Mesothelial cell of epicardium (in vitro differentiated cells): Measurements from ENCODE around the gene MYO1D. TPM values are rescaled to one million over a fixed set of nuclear protein-coding genes. Genes with fewer than 3 reads are reported as not detected.

ENCODE experiments used
- DNase-seq, 2 experiments: peaks; one replicate each; pipeline ENCODE4 v3.0.0; 2021; ENCODE audit warnings: low spot score in 2 of 2; ENCODE audit not compliant: unreplicated experiment in 2 of 2
- H3K27ac Mint-ChIP-seq: 2 replicates; pipeline ENCODE4 v1.8.0; 2021; ENCODE audit warnings: mixed read lengths
- H3K27me3 Mint-ChIP-seq: 2 replicates; pipeline ENCODE4 v1.8.0; 2021; ENCODE audit warnings: low read depth, mixed read lengths
- H3K36me3 Mint-ChIP-seq: 2 replicates; pipeline ENCODE4 v1.8.0; 2021; ENCODE audit warnings: mixed read lengths
- H3K4me1 Mint-ChIP-seq: 2 replicates; pipeline ENCODE4 v1.8.0; 2021; ENCODE audit warnings: mixed read lengths
- H3K4me3 Mint-ChIP-seq: 2 replicates; pipeline ENCODE4 v1.8.0; 2021; ENCODE audit warnings: mild to moderate bottlenecking, moderate library complexity, mixed read lengths
- H3K9me3 Mint-ChIP-seq: 2 replicates; pipeline ENCODE4 v1.8.0; 2021; ENCODE audit warnings: mixed read lengths
- CTCF ChIP-seq: fragments of 200-600 bp; sonication (generic); IDR thresholded peaks from one replicate; pipeline ENCODE4 v1.5.0; 2021; ENCODE audit warnings: antibody characterized with exemption; ENCODE audit not compliant: unreplicated experiment
- total RNA-seq: library from RNA; stranded (reverse); gene quantifications from 3 replicates; pipeline ENCODE4 v1.2.1, GENCODE V29; 2021

Gene MYO1D
- total RNA-seq, 1 donor from 2014 or later = 48.6 TPM

GRCh38 chr17:32763855-32764439 is 113.0 kb downstream of the MYO1D start:
- no peak for TF ChIP-seq CTCF
- DNase-seq = no peak
- Mint-ChIP-seq H3K4me3 (no peak overlapping the region), H3K4me1 (no peaks in the 10 kb centered on the region), H3K27ac (no peak overlapping the region), H3K9me3 (no peaks in the 10 kb centered on the region), H3K27me3 (no peaks in the 10 kb centered on the region), H3K36me3 (peaks cover 10% of the 10 kb centered on the region)

GRCh38 chr17:32759476-32759875 is 117.4 kb downstream of the MYO1D start:
- Mint-ChIP-seq H3K27ac (no peak overlapping the region), H3K4me1 (peaks cover 5% of the 10 kb centered on the region), H3K27me3 (no peaks in the 10 kb centered on the region), H3K36me3 (peaks cover 5% of the 10 kb centered on the region), H3K9me3 (no peaks in the 10 kb centered on the region), H3K4me3 (no peak overlapping the region)
- TF ChIP-seq CTCF = no peak
- DNase-seq = no peak

GRCh38 chr17:32757963-32758362 is 119.0 kb downstream of the MYO1D start:
- Mint-ChIP-seq H3K27me3 (no peaks in the 10 kb centered on the region), H3K9me3 (no peaks in the 10 kb centered on the region), H3K27ac (peak overlapping the region; percentile 25), H3K4me3 (no peak overlapping the region), H3K4me1 (peaks cover 5% of the 10 kb centered on the region), H3K36me3 (peaks cover 2% of the 10 kb centered on the region)
- no peak for DNase-seq
- no peak for TF ChIP-seq CTCF

- DNase-seq = no peak
Observed at GRCh38 chr17:32756696-32757095, 120.2 kb downstream of the MYO1D start.

GRCh38 chr17:32755045-32755805 is 121.7 kb downstream of the MYO1D start:
- H3K9me3 Mint-ChIP-seq = peaks cover 8% of the 10 kb centered on the region
- H3K36me3 Mint-ChIP-seq = peaks cover 10% of the 10 kb centered on the region
- H3K4me3 Mint-ChIP-seq = no peak overlapping the region
- TF ChIP-seq CTCF = peak; percentile 58
- peak overlapping the region; percentile 88 for H3K27ac Mint-ChIP-seq
- DNase-seq = no peak
- no peaks in the 10 kb centered on the region for H3K27me3 Mint-ChIP-seq
- peaks cover 5% of the 10 kb centered on the region for H3K4me1 Mint-ChIP-seq

More at GRCh38 chr17:32756696-32757095, 120.2 kb downstream of the MYO1D start:
- Mint-ChIP-seq H3K27ac (no peak overlapping the region), H3K4me3 (no peak overlapping the region), H3K4me1 (peaks cover 5% of the 10 kb centered on the region), H3K36me3 (peaks cover 10% of the 10 kb centered on the region), H3K27me3 (no peaks in the 10 kb centered on the region), H3K9me3 (peaks cover 8% of the 10 kb centered on the region)
- TF ChIP-seq CTCF = no peak
